Mesendoderm (in vitro differentiated cells): ENCODE measurements around the gene ATP6V1F.

Experiments used
- DNase-seq: peaks from one replicate; pipeline ENCODE4 v3.0.0; 2013
- H2AK5ac ChIP-seq: 2 replicates; pipeline ENCODE4 v1.6.1; 2013; ENCODE audit warnings: low read length, inconsistent platforms
- H2BK120ac ChIP-seq: 2 replicates; pipeline ENCODE4 v1.6.1; 2013; ENCODE audit warnings: low read depth, mild to moderate bottlenecking, low read length, moderate library complexity, mixed read lengths
- H2BK15ac ChIP-seq: replicated peaks from 2 replicates; pipeline ENCODE4 v1.6.1; 2013; ENCODE audit warnings: low read depth, mild to moderate bottlenecking, moderate library complexity
- H2BK5ac ChIP-seq: 2 replicates; pipeline ENCODE4 v1.6.1; 2013; ENCODE audit warnings: low read length, inconsistent platforms
- H3K18ac ChIP-seq: 2 replicates; pipeline ENCODE4 v1.6.1; 2013; ENCODE audit warnings: mild to moderate bottlenecking, low read length, mixed read lengths
- H3K23ac ChIP-seq: one replicate; pipeline ENCODE4 v1.6.1; 2013; ENCODE audit warnings: low read length
- H3K27ac ChIP-seq: 2 replicates; pipeline ENCODE4 v1.5.1; 2013; ENCODE audit warnings: low read depth, mild to moderate bottlenecking, inconsistent platforms, low read length, moderate library complexity
- H3K27me3 ChIP-seq: 2 replicates; pipeline ENCODE4 v1.6.1; 2013; ENCODE audit warnings: low read length, control low read depth, mild to moderate bottlenecking, inconsistent platforms; ENCODE audit not compliant: insufficient read depth, poor library complexity
- H3K36me3 ChIP-seq: 2 replicates; pipeline ENCODE4 v1.6.1; 2013; ENCODE audit warnings: low read length, inconsistent platforms; ENCODE audit not compliant: control insufficient read depth, insufficient read depth
- H3K4ac ChIP-seq: one replicate; pipeline ENCODE4 v1.6.1; 2013; ENCODE audit warnings: low read depth, mild to moderate bottlenecking, low read length, moderate library complexity
- H3K4me1 ChIP-seq: 2 replicates; pipeline ENCODE4 v1.6.1; 2013; ENCODE audit warnings: low read depth, low read length, inconsistent platforms; ENCODE audit not compliant: control insufficient read depth
- H3K4me2 ChIP-seq: 2 replicates; pipeline ENCODE4 v1.6.1; 2013; ENCODE audit warnings: low read length
- H3K4me3 ChIP-seq: 2 replicates; pipeline ENCODE4 v1.5.1; 2013; ENCODE audit warnings: mild to moderate bottlenecking, low read length
- H3K56ac ChIP-seq: one replicate; pipeline ENCODE4 v1.6.1; 2013; ENCODE audit warnings: low read length
- H3K79me1 ChIP-seq: 2 replicates; pipeline ENCODE4 v1.6.1; 2013; ENCODE audit warnings: low read length, inconsistent platforms
- H3K79me2 ChIP-seq: 2 replicates; pipeline ENCODE4 v1.6.1; 2013; ENCODE audit warnings: mild to moderate bottlenecking, low read length; ENCODE audit not compliant: control insufficient read depth, insufficient read depth
- H3K9ac ChIP-seq: 2 replicates; pipeline ENCODE4 v1.6.1; 2013; ENCODE audit warnings: low read length, inconsistent platforms
- H4K5ac ChIP-seq: one replicate; pipeline ENCODE4 v1.6.1; 2013; ENCODE audit warnings: low read length
- H4K8ac ChIP-seq: one replicate; pipeline ENCODE4 v1.6.1; 2013; ENCODE audit warnings: low read depth, mild to moderate bottlenecking, control low read depth, low read length, moderate library complexity
- WGBS: extraction: QIAGEN DNeasy Blood & Tissue Kit; methylation state at CpG from one replicate; pipeline ENCODE4 v1.1.7; 2013; ENCODE audit warnings: low lambda C conversion rate, missing lambda C conversion rate; ENCODE audit not compliant: insufficient coverage; ENCODE audit errors: extremely low coverage; 5-methylcytosine and 5-hydroxymethylcytosine counted together

Gene ATP6V1F

DNA sequence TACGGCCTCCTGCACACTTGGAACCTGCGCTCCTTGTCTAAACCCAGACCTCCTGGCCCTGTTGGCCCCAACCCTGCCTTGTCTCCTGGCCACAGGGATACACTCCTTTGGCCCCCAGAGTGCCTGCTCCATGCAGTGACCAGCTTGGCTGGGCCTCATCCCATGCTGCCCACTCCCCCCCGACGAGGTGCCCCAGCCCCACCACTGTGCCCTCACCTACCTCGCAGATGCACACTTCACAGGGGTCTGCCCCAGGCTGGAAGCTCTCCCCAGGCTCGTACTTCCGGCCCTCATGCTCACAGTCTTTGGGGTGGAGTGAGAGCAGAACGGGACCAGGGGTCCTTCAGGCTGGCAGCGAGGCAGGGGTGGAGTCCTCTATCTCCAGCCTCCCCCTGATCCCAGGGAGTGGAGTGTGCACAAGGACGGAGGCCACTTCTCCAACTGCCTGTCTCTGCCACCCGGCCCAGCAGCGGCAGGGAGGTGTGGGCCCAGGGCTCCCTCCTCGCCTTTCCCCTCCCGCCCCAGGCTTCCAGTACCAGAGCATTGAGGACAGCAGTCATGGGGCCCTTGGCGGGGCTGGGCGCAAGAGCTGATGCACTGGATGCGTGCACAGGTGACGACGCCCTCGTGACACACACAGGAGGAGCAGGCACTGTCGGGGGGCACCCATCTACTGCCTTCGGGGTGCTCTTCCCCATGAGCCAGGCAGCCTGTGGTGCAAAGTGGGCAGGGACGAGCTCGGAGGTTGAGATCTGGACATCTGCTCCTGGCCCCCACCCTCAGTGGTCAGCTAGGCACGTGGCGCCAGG lies 22.1 kb downstream of the ATP6V1F start:
- DNase-seq = no peak
- H2BK5ac ChIP-seq = no peak overlapping the region
- H2AK5ac ChIP-seq = no peak overlapping the region

DNA sequence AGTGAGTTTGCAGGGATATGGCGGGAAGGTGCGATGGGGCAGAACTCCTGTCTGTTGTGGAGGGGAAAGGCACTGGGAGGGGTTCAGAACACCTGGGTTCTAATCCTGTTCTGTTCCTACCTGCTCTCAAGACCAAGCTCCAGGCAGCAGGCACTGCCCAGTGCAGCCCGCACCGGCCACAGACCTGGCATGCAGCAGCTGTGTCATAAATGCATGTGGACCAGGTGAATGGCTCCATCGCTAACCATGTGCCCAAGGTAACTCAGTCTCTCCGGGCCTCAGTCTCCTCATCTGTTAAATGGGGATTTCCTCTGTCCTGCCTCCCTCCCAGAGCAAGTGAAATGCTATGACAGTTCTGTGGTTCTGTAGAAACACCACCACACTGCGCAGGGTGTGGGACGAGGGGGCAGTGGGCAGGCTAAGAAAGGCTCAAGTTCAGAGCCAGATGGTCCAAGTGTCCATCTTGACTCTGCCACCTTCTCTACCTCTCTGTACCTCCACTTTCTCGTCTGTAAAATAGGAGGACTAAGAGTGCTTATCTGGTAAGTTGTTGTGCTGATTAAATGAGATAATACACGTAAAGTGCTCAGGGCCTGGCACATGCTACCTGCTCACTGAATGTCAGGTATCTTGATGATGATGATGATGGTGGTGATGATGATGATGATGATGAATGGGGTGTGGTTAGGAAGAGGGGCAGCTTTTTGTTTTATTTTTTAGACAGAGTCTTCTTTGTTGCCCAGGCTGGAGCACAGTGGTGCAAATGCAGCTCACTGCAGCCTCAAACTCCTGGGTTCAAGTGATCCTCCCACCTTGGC lies 22.9 kb downstream of the ATP6V1F start:
- H4K5ac ChIP-seq = no peak overlapping the region
- DNase-seq = no peak
- no peak overlapping the region for H2BK5ac ChIP-seq
- H3K4ac ChIP-seq = no peak overlapping the region
- no peak overlapping the region for H2BK15ac ChIP-seq
- no peak overlapping the region for H3K18ac ChIP-seq
- H4K8ac ChIP-seq = no peak overlapping the region
- no peak overlapping the region for H3K56ac ChIP-seq
- no peak overlapping the region for H3K4me3 ChIP-seq
- no CpG with 5 or more reads among the region's 10 CpGs for WGBS
- H2BK120ac ChIP-seq = no peak overlapping the region
- no peaks in the 10 kb centered on the region for H3K79me2 ChIP-seq
- no peaks in the 10 kb centered on the region for H3K4me1 ChIP-seq
- no peaks in the 10 kb centered on the region for H3K36me3 ChIP-seq
- no peak overlapping the region for H3K23ac ChIP-seq
- no peaks in the 10 kb centered on the region for H3K27me3 ChIP-seq
- no peak overlapping the region for H2AK5ac ChIP-seq
- no peak overlapping the region for H3K4me2 ChIP-seq
- no peak overlapping the region for H3K27ac ChIP-seq
- H3K79me1 ChIP-seq = no peaks in the 10 kb centered on the region
- no peak overlapping the region for H3K9ac ChIP-seq

More for the DNA sequence above, 22.1 kb downstream of the ATP6V1F start:
- no peak overlapping the region for H4K5ac ChIP-seq
- H3K79me1 ChIP-seq = no peaks in the 10 kb centered on the region
- H2BK15ac ChIP-seq = no peak overlapping the region
- no peak overlapping the region for H3K4me3 ChIP-seq
- H3K36me3 ChIP-seq = no peaks in the 10 kb centered on the region
- no peak overlapping the region for H3K9ac ChIP-seq
- H3K27me3 ChIP-seq = no peaks in the 10 kb centered on the region
- no peaks in the 10 kb centered on the region for H3K4me1 ChIP-seq
- no peak overlapping the region for H3K56ac ChIP-seq
- no peak overlapping the region for H3K18ac ChIP-seq
- no peak overlapping the region for H3K27ac ChIP-seq
- no peak overlapping the region for H3K4ac ChIP-seq
- no peak overlapping the region for H2BK120ac ChIP-seq
- H3K79me2 ChIP-seq = no peaks in the 10 kb centered on the region
- H3K23ac ChIP-seq = no peak overlapping the region
- H4K8ac ChIP-seq = no peak overlapping the region
- H3K4me2 ChIP-seq = no peak overlapping the region
- WGBS = no CpG with 5 or more reads among the region's 26 CpGs

DNA sequence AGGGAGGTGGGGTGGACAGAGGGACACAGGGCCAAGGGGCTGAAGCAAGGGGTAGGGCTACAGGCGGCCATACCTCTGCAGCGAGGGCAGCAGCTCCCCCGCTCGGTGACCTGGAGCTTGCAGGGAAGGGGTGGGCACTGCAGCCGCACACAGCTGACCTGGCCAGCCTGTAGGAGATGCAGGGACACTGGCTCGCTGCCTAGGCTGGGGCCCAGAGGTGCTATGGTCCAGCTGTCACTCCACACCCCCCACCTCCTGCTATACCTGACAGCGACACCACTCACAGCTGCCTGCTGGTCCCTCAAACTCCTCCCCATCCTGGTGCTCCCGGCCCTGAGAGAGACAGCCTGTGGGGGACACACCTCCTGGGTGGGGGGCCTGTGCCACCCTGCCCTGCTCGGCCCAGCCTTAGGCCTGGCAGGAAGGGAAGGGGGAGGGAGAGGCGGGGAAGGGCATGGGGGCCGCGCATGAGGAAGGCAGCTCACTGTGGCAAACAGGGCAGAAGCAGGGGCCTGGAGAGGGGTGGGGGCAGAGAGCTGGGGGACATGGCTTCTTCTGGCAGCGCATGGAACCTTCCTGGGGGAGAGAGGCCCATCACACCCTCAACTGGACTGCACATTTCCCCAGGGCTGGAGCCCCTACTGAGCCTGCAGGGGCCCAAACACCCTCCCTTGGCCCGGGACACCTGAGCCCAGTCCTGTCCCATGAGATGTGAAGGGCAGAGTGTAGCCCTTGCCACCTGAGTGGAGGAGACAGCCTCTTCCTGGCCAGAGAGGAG lies 23.9 kb downstream of the ATP6V1F start:
- H2AK5ac ChIP-seq = no peak overlapping the region
- WGBS = no CpG with 5 or more reads among the region's 14 CpGs
- no peak overlapping the region for H3K27ac ChIP-seq
- DNase-seq = no peak
- no peak overlapping the region for H2BK5ac ChIP-seq
- H3K9ac ChIP-seq = no peak overlapping the region
- H3K4me1 ChIP-seq = no peaks in the 10 kb centered on the region
- no peak overlapping the region for H3K4ac ChIP-seq
- H2BK15ac ChIP-seq = no peak overlapping the region
- no peak overlapping the region for H2BK120ac ChIP-seq
- H3K56ac ChIP-seq = no peak overlapping the region
- H3K23ac ChIP-seq = no peak overlapping the region
- H3K4me3 ChIP-seq = no peak overlapping the region
- no peak overlapping the region for H4K8ac ChIP-seq
- H3K4me2 ChIP-seq = no peak overlapping the region
- H3K27me3 ChIP-seq = no peaks in the 10 kb centered on the region
- no peak overlapping the region for H3K18ac ChIP-seq
- no peaks in the 10 kb centered on the region for H3K79me1 ChIP-seq
- no peak overlapping the region for H4K5ac ChIP-seq
- no peaks in the 10 kb centered on the region for H3K79me2 ChIP-seq
- H3K36me3 ChIP-seq = no peaks in the 10 kb centered on the region

DNA sequence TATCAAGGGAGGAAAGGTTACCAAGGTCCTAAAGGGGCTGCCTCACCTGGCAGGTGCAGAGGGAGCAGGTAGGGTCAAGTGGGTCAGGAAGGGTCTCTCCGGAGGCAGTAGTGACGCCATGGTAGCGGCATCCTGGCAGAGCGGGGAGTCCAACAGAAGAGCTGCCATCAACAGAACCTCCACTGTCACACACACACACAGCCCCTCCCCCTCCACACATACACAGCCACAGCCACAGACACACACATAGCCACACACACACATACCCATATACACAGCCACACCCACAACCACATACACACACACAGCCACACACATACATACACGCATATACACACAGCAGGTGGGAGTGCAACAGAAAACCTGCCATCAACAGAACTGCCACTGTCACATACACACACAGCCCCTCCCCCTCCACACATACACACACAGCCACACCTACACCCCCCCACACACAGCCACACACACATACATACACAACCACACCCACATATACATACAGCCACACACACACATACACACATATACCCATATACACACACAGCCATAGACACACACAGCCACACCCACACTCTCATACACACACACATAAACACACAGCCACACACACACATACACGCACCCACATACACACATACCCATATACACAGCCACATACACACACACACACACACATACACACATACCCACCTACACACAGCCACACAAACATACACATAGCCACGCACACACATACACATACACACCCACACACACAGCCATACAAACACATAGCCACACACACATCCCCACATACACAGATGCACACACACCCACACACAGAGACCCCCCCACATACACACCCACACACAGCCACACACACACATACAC lies 24.7 kb downstream of the ATP6V1F start:
- Histone ChIP-seq H3K4ac (no peak overlapping the region), H3K27me3 (no peaks in the 10 kb centered on the region), H4K5ac (no peak overlapping the region), H3K23ac (no peak overlapping the region), H2AK5ac (no peak overlapping the region), H3K36me3 (no peaks in the 10 kb centered on the region), H4K8ac (no peak overlapping the region), H3K79me2 (no peaks in the 10 kb centered on the region), H3K4me1 (no peaks in the 10 kb centered on the region), H3K4me3 (no peak overlapping the region), H3K4me2 (no peak overlapping the region), H3K27ac (no peak overlapping the region), H3K18ac (no peak overlapping the region), H3K79me1 (no peaks in the 10 kb centered on the region), H2BK120ac (no peak overlapping the region), H2BK15ac (no peak overlapping the region), H3K56ac (no peak overlapping the region), H2BK5ac (no peak overlapping the region), H3K9ac (no peak overlapping the region)
- WGBS = 100% methylated on average over 1 of the region's 7 CpGs
- DNase-seq = no peak

DNA sequence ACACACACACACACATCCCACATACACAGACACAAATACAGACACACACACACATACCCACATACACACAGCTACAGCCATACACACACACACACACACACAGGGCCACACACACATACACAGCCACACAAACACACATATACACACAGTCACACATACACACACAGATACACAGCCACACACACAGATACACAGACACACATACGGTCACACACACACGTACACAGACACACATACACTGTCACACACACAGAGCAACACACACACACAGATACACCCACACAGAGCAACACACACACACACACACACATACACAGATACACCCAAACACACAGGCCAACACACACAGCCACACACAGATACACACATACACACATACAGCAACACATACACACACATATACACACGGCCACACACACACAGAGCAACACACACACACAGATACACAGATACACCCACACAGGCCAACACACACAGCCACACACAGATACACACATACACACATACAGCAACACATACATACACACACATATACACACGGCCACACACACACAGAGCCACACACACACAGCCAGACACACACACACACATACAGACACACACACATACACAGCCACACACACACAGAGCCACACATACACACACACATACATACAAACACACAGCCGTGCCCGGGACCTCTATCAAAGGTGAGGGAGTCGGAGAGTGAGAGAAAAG lies 25.5 kb downstream of the ATP6V1F start:
- H4K8ac ChIP-seq = no peak overlapping the region
- no peak overlapping the region for H3K4me2 ChIP-seq
- H3K9ac ChIP-seq = no peak overlapping the region
- H2AK5ac ChIP-seq = no peak overlapping the region
- no peak overlapping the region for H3K27ac ChIP-seq
- H3K36me3 ChIP-seq = no peaks in the 10 kb centered on the region
- no peak for DNase-seq
- no peak overlapping the region for H2BK15ac ChIP-seq
- no peak overlapping the region for H3K4me3 ChIP-seq
- no peaks in the 10 kb centered on the region for H3K79me2 ChIP-seq
- no peak overlapping the region for H4K5ac ChIP-seq
- no peak overlapping the region for H3K56ac ChIP-seq
- whole genome bisulfite sequencing = no CpG with 5 or more reads among the region's 7 CpGs
- no peak overlapping the region for H2BK120ac ChIP-seq
- no peak overlapping the region for H3K23ac ChIP-seq
- H2BK5ac ChIP-seq = no peak overlapping the region
- no peaks in the 10 kb centered on the region for H3K27me3 ChIP-seq
- no peaks in the 10 kb centered on the region for H3K79me1 ChIP-seq
- H3K4ac ChIP-seq = no peak overlapping the region
- H3K18ac ChIP-seq = no peak overlapping the region
- no peaks in the 10 kb centered on the region for H3K4me1 ChIP-seq
